HEK293 (cell line): ENCODE measurements around the gene KRT80.

ENCODE experiments used
- CTCF ChIP-seq: fragments of 450-650 bp; formaldehyde crosslinking; IDR thresholded peaks from 2 replicates; pipeline ENCODE4 v1.5.1; 2016; ENCODE audit warnings: missing biosample characterization, missing genetic modification characterization
- ZNF24 ChIP-seq: fragments of 450-650 bp; formaldehyde crosslinking; IDR thresholded peaks from 2 replicates; pipeline ENCODE4 v1.5.1; 2016; ENCODE audit warnings: missing biosample characterization, missing genetic modification characterization

- no peak for TF ChIP-seq CTCF (tag by site-specific recombination)
- no peak for TF ChIP-seq ZNF24 (tag by site-specific recombination)
Measured at GRCh38 chr12:52195065-52195730, 3.4 kb upstream of the KRT80 start.
